Fibroblast of peridontal ligament (primary cell): Measurements from ENCODE around the gene GMPR2.

ENCODE experiments used
- DNase-seq: peaks from one replicate; pipeline ENCODE4 v3.0.0-alpha.2; 2010; ENCODE audit errors: extremely low read depth

Gene GMPR2

DNA sequence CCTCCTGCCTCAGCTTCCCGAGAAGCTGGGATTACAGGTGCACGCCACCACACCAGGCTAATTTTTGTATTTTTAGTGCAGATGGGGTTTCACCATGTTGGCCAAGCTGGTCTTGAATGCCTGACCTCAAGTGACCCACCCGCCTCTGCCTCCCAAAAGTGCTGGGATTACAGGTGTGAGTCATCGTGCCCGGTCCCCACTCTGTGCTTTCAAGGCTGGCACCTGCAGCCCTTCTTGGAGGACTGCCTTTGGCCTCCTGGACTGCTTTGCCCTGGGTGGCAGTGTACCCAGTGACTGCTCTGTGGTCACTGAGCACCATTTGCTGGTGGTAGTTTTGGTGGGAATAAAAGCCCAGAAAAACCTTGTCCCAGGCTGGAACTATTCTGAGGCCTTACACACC is 54.3 kb downstream of the GMPR2 start:
- DNase-seq, result no peak
